Testis (tissue), 2 donors: ENCODE data around the gene LRGUK.

ENCODE experiments used
- CTCF ChIP-seq, 3 experiments: fragments of 450-650 bp in 2 of 3; fragments of 200-600 bp in 1 of 3; sonication (generic) in 1 of 3; IDR thresholded peaks; one replicate each; pipeline ENCODE4 v1.5.1; 2016 to 2019; ENCODE audit warnings: antibody characterized with exemption in 3 of 3, mild to moderate bottlenecking in 2 of 3, moderate library complexity in 1 of 3
- POLR2A ChIP-seq: fragments of 450-650 bp; IDR thresholded peaks from one replicate; pipeline ENCODE4 v1.6.1; 2017; ENCODE audit warnings: antibody characterized with exemption, mild to moderate bottlenecking, moderate library complexity

- TF ChIP-seq CTCF (IDR thresholded peaks at IDR 0.05) (no peak), POLR2A (no peak)
Measured at GRCh38 chr7:134128829-134129228, 1.7 kb downstream of the LRGUK start.
